GM18868 (cell line): ENCODE results near the gene APLP2.
A peak's percentile ranks its signal among the peaks of the same experiment; 100 is the strongest.
"Not testable (repeated sequence)": the region's sequence is repeated elsewhere in the genome, so short reads cannot be mapped to it uniquely, and the experiment has no call there.

ENCODE experiments used
- ATAC-seq: cut with Tn5 transposase; IDR thresholded peaks from one replicate; pipeline ENCODE4 v1.9.1; 2021; ENCODE audit warnings: mild to moderate bottlenecking, moderate library complexity; ENCODE audit not compliant: unreplicated experiment

APLP2 gene

GRCh38 chr11:130069659-130070108, at the start of gene APLP2:
Gene APLP2 (plus strand): TSS chr11:130069894. CDS start chr11:130069978, 84 bp downstream.
- peak; percentile 95 for ATAC-seq

- ATAC-seq, result no peak
These were observed 49.4 kb upstream of the APLP2 start for GRCh38 chr11:130020323-130020722.

GRCh38 chr11:130021606-130022005, 48.1 kb upstream of the APLP2 start:
- not testable (repeated sequence) for ATAC-seq

- peak; percentile 35 for ATAC-seq
These were observed 46.9 kb upstream of the APLP2 start for GRCh38 chr11:130022799-130023198.

GRCh38 chr11:130023204-130023603, 46.5 kb upstream of the APLP2 start:
- peak; percentile 93 for ATAC-seq

GRCh38 chr11:130024361-130024760, 45.3 kb upstream of the APLP2 start:
- ATAC-seq, result no peak

- ATAC-seq, result no peak
These were observed 44.3 kb upstream of the APLP2 start for GRCh38 chr11:130025371-130025770.

GRCh38 chr11:130029137-130029536, 40.6 kb upstream of the APLP2 start:
- ATAC-seq, result no peak

- ATAC-seq, result no peak
These were observed 38.6 kb upstream of the APLP2 start for GRCh38 chr11:130031056-130031455.

- no peak for ATAC-seq
These were observed 37.7 kb upstream of the APLP2 start for GRCh38 chr11:130031945-130032344.

- ATAC-seq, result no peak
These were observed 36.8 kb upstream of the APLP2 start for GRCh38 chr11:130032931-130033330.

- no peak for ATAC-seq
These were observed 35.5 kb upstream of the APLP2 start for GRCh38 chr11:130034236-130034635.

- no peak for ATAC-seq
These were observed 32.6 kb upstream of the APLP2 start for GRCh38 chr11:130037058-130037457.

- ATAC-seq, result no peak
These were observed 31.7 kb upstream of the APLP2 start for GRCh38 chr11:130037881-130038585.

- ATAC-seq, result no peak
These were observed 29.3 kb upstream of the APLP2 start for GRCh38 chr11:130040281-130040940.

- no peak for ATAC-seq
These were observed 27.6 kb upstream of the APLP2 start for GRCh38 chr11:130042093-130042591.

GRCh38 chr11:130043575-130043974, 26.1 kb upstream of the APLP2 start:
- ATAC-seq, result no peak

- ATAC-seq, result no peak
These were observed 22.6 kb upstream of the APLP2 start for GRCh38 chr11:130047141-130047540.

GRCh38 chr11:130049328-130049771, 20.3 kb upstream of the APLP2 start:
- ATAC-seq, result no peak

GRCh38 chr11:130050257-130050656, 19.4 kb upstream of the APLP2 start:
- ATAC-seq, result no peak

- ATAC-seq, result no peak
These were observed 18.6 kb upstream of the APLP2 start for GRCh38 chr11:130051082-130051481.

GRCh38 chr11:130052567-130052966, 17.1 kb upstream of the APLP2 start:
- ATAC-seq, result no peak
